Breast epithelium (tissue), 3 donors: ENCODE results near the gene WWP2.

ENCODE experiments used
- POLR2A ChIP-seq: fragments of 450-650 bp; IDR thresholded peaks from one replicate; pipeline ENCODE4 v1.6.1; 2016; ENCODE audit warnings: antibody characterized with exemption, mild to moderate bottlenecking, moderate library complexity
- POLR2AphosphoS5 ChIP-seq, 3 donors: sonication (generic); formaldehyde crosslinking; IDR thresholded peaks; one replicate each; pipeline ENCODE4 v1.6.1; 2017; ENCODE audit warnings: antibody characterized with exemption in 3 of 3
- TF ChIP-seq, protein P1 (sequence below), 3 donors: fragments of 450-650 bp; IDR thresholded peaks; one replicate each; pipeline ENCODE4 v1.5.1; 2016 to 2017; ENCODE audit warnings: antibody characterized with exemption in 3 of 3, mild to moderate bottlenecking in 3 of 3, moderate library complexity in 3 of 3

DNA sequence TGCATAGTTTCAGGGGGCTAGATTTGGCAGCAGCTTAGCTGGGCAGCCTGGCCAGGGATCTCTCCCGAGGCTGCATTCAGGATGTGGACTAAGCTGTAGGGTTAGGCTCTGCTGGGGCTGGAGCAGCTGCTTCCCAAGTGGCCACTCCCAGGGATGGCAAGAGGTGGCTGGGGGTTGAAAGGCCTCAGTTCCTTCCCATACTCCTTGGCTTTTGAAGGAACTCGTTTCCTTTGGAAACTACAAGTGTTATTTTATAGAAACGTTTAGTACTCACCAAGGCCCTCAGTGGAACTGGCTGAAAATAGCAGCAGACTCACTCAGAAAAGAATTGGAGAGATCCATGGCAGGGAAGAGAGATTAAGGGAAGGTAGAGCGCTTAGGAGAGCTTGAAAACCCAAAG, 76.4 kb downstream of the WWP2 start:
- TF ChIP-seq POLR2AphosphoS5 (IDR thresholded peaks at IDR 0.05), result no peak
- TF ChIP-seq POLR2A, result no peak
- TF ChIP-seq, protein P1, sequence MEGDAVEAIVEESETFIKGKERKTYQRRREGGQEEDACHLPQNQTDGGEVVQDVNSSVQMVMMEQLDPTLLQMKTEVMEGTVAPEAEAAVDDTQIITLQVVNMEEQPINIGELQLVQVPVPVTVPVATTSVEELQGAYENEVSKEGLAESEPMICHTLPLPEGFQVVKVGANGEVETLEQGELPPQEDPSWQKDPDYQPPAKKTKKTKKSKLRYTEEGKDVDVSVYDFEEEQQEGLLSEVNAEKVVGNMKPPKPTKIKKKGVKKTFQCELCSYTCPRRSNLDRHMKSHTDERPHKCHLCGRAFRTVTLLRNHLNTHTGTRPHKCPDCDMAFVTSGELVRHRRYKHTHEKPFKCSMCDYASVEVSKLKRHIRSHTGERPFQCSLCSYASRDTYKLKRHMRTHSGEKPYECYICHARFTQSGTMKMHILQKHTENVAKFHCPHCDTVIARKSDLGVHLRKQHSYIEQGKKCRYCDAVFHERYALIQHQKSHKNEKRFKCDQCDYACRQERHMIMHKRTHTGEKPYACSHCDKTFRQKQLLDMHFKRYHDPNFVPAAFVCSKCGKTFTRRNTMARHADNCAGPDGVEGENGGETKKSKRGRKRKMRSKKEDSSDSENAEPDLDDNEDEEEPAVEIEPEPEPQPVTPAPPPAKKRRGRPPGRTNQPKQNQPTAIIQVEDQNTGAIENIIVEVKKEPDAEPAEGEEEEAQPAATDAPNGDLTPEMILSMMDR (IDR thresholded peaks at IDR 0.05), result no peak
